ENCODE results near the gene ZNF554.

ZNF554 gene

DNA sequence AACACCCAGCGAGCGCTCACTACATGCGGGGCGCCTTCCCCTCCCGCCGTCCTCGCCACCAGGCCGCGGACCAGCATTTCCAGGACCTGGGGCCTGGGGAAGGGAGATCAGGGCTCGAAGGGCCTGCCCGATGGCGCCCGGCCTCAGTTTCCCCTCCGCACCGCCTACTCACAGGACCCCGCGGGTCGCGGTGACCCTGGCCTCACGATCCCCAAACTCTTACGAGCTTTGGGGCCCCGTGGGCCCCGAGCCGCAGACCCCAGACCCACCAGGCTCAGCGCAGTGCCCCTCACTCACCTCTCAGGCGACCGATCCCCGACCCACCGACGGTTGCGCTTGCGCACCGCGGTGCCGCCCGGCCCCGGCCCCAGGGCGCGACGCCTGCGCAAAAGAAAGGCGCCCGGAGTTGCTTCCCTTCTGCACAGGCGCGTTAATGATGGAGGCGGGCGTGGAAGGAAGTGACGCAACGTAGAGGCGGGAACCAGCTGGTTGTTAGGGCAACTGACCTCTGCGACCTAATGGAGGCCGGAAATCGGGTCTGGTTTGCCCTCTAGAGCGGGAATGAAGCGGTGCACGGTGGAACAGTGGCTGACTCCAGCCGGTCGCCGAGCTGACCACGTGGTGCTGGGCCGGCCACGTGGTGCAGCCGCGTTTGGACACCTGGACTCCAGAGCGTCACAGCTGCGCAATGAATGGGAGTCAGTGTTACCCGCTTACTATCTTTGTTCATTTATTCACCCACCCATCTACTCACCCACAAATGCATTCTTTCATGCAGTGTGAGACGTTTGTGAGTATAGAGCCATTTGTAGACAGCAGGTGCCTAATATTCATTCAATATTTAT, 36.5 kb upstream of the ZNF554 start, which contains the start of gene SGTA:
Gene SGTA, minus strand, starts transcription at position 338 of the 845 bp plus-strand sequence. CDS start 14,205 bp downstream, outside the sequence.
- ChIA-PET POLR2A (interaction anchor here (0.7 to 1.5 kb wide), 4 partner anchors 21 to 455 kb away, joined by 3 to 5 read pairs (median 4); partner anchors contain the start of genes LSM7, SLC39A3 and SPPL2B), CTCF (interaction anchor here (0.6 kb wide), 1 partner anchor 631 kb away, joined by 3 read pairs; no protein-coding TSS in a partner anchor)
- peak; percentile 92 for DNase-seq (ENCODE audit: extremely low spot score)
- TF ChIP-seq ARNT (IDR thresholded peaks at IDR 0.05) (no peak), HDGF (IDR thresholded peaks at IDR 0.05; ENCODE audit: borderline replicate concordance) (no peak), ZNF384 (IDR thresholded peaks at IDR 0.05) (no peak), L3MBTL2 (conservative IDR thresholded peaks at IDR 0.05) (peak; percentile 99), CTBP1 (IDR thresholded peaks at IDR 0.05; ENCODE audit: borderline replicate concordance) (no peak), ELF4 (IDR thresholded peaks at IDR 0.05) (0 out of 2 replicates have a peak, but pooled peaks have one; percentile 17), FOXA1 (IDR thresholded peaks at IDR 0.05) (no peak), SP1 (IDR thresholded peaks at IDR 0.05) (no peak)

DNA sequence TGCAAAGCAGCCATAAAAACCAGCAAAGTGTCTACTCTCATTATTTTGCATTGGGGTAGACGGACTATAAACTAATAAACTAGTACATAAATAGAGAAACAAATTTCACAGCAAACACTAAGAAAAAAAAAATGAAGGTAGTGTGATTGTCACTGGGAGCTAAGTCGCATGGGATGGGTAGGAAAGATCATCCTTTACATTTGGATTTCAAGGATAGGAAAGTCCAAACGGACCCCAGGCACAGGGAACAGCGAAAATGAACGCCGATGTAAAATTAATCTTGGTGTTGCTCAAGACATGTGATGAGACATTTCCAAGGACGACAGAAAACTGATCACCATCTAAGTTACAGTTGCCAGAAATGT, 35.9 kb upstream of the ZNF554 start:
- CTCF ChIA-PET = interaction anchor here (0.6 kb wide), 1 partner anchor 632 kb away, joined by 3 read pairs; no protein-coding TSS in a partner anchor
- POLR2A ChIA-PET = interaction anchor here (0.6 to 1.5 kb wide), 5 partner anchors 20 to 662 kb away, joined by 3 to 5 read pairs (median 4); partner anchors contain the start of genes LSM7, SLC39A3 and SPPL2B
- DNase-seq (ENCODE audit: extremely low spot score) = no peak
- TF ChIP-seq, protein P1, sequence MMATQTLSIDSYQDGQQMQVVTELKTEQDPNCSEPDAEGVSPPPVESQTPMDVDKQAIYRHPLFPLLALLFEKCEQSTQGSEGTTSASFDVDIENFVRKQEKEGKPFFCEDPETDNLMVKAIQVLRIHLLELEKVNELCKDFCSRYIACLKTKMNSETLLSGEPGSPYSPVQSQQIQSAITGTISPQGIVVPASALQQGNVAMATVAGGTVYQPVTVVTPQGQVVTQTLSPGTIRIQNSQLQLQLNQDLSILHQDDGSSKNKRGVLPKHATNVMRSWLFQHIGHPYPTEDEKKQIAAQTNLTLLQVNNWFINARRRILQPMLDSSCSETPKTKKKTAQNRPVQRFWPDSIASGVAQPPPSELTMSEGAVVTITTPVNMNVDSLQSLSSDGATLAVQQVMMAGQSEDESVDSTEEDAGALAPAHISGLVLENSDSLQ (IDR thresholded peaks at IDR 0.05) = no peak
- TF ChIP-seq SUZ12 (IDR thresholded peaks at IDR 0.05) = no peak
- no peak for TF ChIP-seq ELF4 (IDR thresholded peaks at IDR 0.05)
- no peak for TF ChIP-seq CTBP1 (IDR thresholded peaks at IDR 0.05; ENCODE audit: borderline replicate concordance)
- no peak for TF ChIP-seq ARNT (IDR thresholded peaks at IDR 0.05)
- TF ChIP-seq FOXK2 (IDR thresholded peaks at IDR 0.05) = no peak
- TF ChIP-seq HDGF (IDR thresholded peaks at IDR 0.05; ENCODE audit: borderline replicate concordance) = no peak
- no peak for TF ChIP-seq LEF1 (IDR thresholded peaks at IDR 0.05; ENCODE audit: borderline replicate concordance)
- TF ChIP-seq TARDBP (IDR thresholded peaks at IDR 0.05) = no peak
- TF ChIP-seq SP1 (IDR thresholded peaks at IDR 0.05) = no peak
- no peak for TF ChIP-seq ZNF384 (IDR thresholded peaks at IDR 0.05)
- TF ChIP-seq L3MBTL2 (conservative IDR thresholded peaks at IDR 0.05) = no peak
- TF ChIP-seq FOXM1 (IDR thresholded peaks at IDR 0.05; ENCODE audit: borderline replicate concordance) = no peak
- TF ChIP-seq FOXA1 (IDR thresholded peaks at IDR 0.05) = no peak
- TF ChIP-seq NFRKB (IDR thresholded peaks at IDR 0.05) = no peak
- no peak for TF ChIP-seq BHLHE40 (IDR thresholded peaks at IDR 0.05; ENCODE audit: borderline replicate concordance)

DNA sequence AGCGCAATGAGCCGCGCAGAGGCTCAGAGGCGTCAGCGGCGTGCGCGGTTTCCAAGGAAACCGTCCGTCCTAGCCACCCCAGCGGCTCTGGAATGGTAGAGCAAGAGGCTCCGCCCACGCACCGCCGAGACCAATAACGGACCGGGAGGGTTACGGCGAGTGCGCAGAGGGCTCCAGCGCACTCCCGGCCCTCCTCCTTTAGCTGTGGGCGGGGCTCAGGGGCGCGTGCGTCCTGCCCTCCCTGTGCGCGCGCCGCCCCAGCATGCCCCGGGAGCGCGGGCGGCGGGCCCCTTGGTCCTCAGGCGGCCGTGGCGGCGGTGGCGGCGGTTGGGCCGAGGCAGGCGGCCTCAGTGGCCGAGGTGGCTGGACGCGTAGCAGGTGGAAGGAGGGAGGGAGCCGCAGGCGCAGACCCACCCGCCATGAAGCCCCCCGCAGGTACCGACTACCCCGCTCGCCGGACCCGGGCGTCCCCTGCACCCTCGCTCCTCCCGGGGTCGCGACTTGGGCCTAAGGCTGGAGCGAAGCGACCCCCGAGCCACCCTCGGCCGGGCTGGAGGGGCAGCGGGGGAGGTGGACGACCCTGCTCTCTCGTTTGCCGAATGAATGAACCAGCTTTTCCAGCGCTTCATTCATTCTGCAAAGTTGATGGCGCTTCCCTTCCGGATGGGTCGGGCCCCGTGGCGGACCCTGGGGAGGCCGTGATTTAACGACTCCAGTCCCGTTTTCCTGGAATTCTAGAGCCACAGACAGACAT, 34.2 kb upstream of the ZNF554 start, which contains the start of gene THOP1:
Gene THOP1, plus strand, starts transcription at position 260 of the 754 bp plus-strand sequence. Its CDS starts 160 bp downstream, at position 420.
- TF ChIP-seq SUZ12 (IDR thresholded peaks at IDR 0.05) (no peak), L3MBTL2 (conservative IDR thresholded peaks at IDR 0.05) (no peak), FOXK2 (IDR thresholded peaks at IDR 0.05) (no peak), TARDBP (IDR thresholded peaks at IDR 0.05) (no peak), LEF1 (IDR thresholded peaks at IDR 0.05; ENCODE audit: borderline replicate concordance) (0 out of 2 replicates have a peak, but pooled peaks have one; percentile 33), BHLHE40 (IDR thresholded peaks at IDR 0.05; ENCODE audit: borderline replicate concordance) (no peak), FOXM1 (IDR thresholded peaks at IDR 0.05; ENCODE audit: borderline replicate concordance) (no peak), ZNF384 (IDR thresholded peaks at IDR 0.05) (no peak), CTBP1 (IDR thresholded peaks at IDR 0.05; ENCODE audit: borderline replicate concordance) (no peak), ELF4 (IDR thresholded peaks at IDR 0.05) (no peak), HDGF (IDR thresholded peaks at IDR 0.05; ENCODE audit: borderline replicate concordance) (no peak)
- TF ChIP-seq, protein P1 (IDR thresholded peaks at IDR 0.05) = peak; percentile 38; the same call in 1 of the 2 replicates
- POLR2A ChIA-PET = interaction anchor here (0.7 to 1.3 kb wide), 10 partner anchors 9 to 310 kb away, joined by 3 to 5 read pairs (median 4); partner anchors contain the start of genes GADD45B, ZNF554 and ZNF555
- CTCF ChIA-PET = interaction anchor here (0.7 kb wide), 1 partner anchor 107 kb away, joined by 3 read pairs; no protein-coding TSS in a partner anchor
- DNase-seq (ENCODE audit: extremely low spot score) = peak; percentile 93

DNA sequence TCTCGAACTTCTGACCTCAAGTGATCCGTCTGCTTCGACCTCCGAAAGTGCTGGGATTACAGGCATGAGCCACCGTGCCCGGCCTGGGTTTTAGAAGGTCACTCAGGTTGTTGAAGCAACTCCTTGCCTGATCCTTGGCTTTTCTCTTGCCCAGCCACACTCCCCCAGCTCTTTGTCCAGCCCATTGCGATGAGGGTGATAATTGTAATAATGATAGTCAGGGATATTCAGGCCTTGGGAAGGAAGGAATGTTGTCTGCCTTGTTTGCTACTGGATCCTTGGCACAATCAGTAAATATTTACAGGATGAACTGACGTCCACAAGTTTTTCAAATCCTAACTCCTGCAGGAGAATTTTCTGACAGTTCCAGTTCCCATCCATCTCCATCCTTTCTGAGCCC, 32.6 kb upstream of the ZNF554 start:
- no peak for DNase-seq (ENCODE audit: extremely low spot score)
- TF ChIP-seq, protein P1 (IDR thresholded peaks at IDR 0.05) = no peak
- TF ChIP-seq FOXK2 (IDR thresholded peaks at IDR 0.05) (no peak), CTBP1 (IDR thresholded peaks at IDR 0.05; ENCODE audit: borderline replicate concordance) (no peak), ZNF384 (IDR thresholded peaks at IDR 0.05) (no peak), FOXM1 (IDR thresholded peaks at IDR 0.05; ENCODE audit: borderline replicate concordance) (no peak), LEF1 (IDR thresholded peaks at IDR 0.05; ENCODE audit: borderline replicate concordance) (no peak), L3MBTL2 (conservative IDR thresholded peaks at IDR 0.05) (no peak), TARDBP (IDR thresholded peaks at IDR 0.05) (no peak), SP1 (IDR thresholded peaks at IDR 0.05) (no peak), SUZ12 (IDR thresholded peaks at IDR 0.05) (no peak), ARNT (IDR thresholded peaks at IDR 0.05) (no peak), NFRKB (IDR thresholded peaks at IDR 0.05) (no peak), ELF4 (IDR thresholded peaks at IDR 0.05) (no peak), BHLHE40 (IDR thresholded peaks at IDR 0.05; ENCODE audit: borderline replicate concordance) (no peak), FOXA1 (IDR thresholded peaks at IDR 0.05) (no peak), HDGF (IDR thresholded peaks at IDR 0.05; ENCODE audit: borderline replicate concordance) (no peak)
- ChIA-PET POLR2A (no interaction called here), CTCF (no interaction called here)

All from HEK293T (cell line).